Measurements from ENCODE around the gene RPL4. TPM values are rescaled to one million over a fixed set of nuclear protein-coding genes. Genes with fewer than 3 reads are reported as not detected.

The RPL4 gene
- total RNA-seq, 1 experiment from 2014 or later = 3,988 TPM

GRCh38 chr15:66454143-66454542 lies 50.5 kb downstream of the RPL4 start:
- no peaks in the 10 kb centered on the region for H4K20me1 ChIP-seq (ENCODE audit: control insufficient read depth, insufficient read depth, insufficient read length)
- no peak overlapping the region for H4K91ac ChIP-seq (ENCODE audit: insufficient read length, low read depth, low read length)
- Mint-ChIP-seq H3K36me3 (ENCODE audit: insufficient read depth in 1 of 3, low read depth in 3 of 3) (peaks cover 4 to 12% (median 6%) of the 10 kb centered on the region in 3 experiments), H3K4me3 (no peak overlapping the region), H3K27me3 (ENCODE audit: low read depth) (no peaks in the 10 kb centered on the region), H3K4me1 (peaks cover 5 to 15% of the 10 kb centered on the region in 2 experiments; a peak in 3 of 4 replicates), H3K27ac (no peak overlapping the region), H3K9me3 (no peaks in the 10 kb centered on the region; a peak in 1 of 5 replicates)
- H2BK5ac ChIP-seq (ENCODE audit: insufficient read length, low read length) = no peak overlapping the region
- no peak overlapping the region for H2BK20ac ChIP-seq (ENCODE audit: low read depth, low read length, poor library complexity, severe bottlenecking)
- no peak overlapping the region for H3K4me2 ChIP-seq (ENCODE audit: insufficient read depth, insufficient read length, low read length)
- no peak overlapping the region for H3K27ac ChIP-seq (ENCODE audit: insufficient read length, low read depth, low read length)
- no peak overlapping the region for H2AFZ ChIP-seq (ENCODE audit: low read length)
- H4K5ac ChIP-seq (ENCODE audit: insufficient read length, low read depth, low read length) = no peak overlapping the region
- WGBS (ENCODE audit: extremely low coverage, insufficient read length, low lambda C conversion rate) = no CpG with 5 or more reads among the region's 2 CpGs
- no peak overlapping the region for H2AK5ac ChIP-seq (ENCODE audit: insufficient read length, low read length)
- H3K79me1 ChIP-seq (ENCODE audit: insufficient read depth, low read depth, low read length, poor library complexity, severe bottlenecking) = no peaks in the 10 kb centered on the region
- no peaks in the 10 kb centered on the region for H3K27me3 ChIP-seq (ENCODE audit: insufficient read depth, low read length)
- no peak overlapping the region for H2BK12ac ChIP-seq (ENCODE audit: insufficient read length, low read depth, low read length)
- H3K9me3 ChIP-seq (ENCODE audit: control insufficient read depth, low read depth, low read length) = no peaks in the 10 kb centered on the region
- H2BK120ac ChIP-seq (ENCODE audit: low read depth, low read length, poor library complexity, severe bottlenecking) = no peak overlapping the region
- no peaks in the 10 kb centered on the region for H3K23me2 ChIP-seq (ENCODE audit: insufficient read length, low read depth, low read length, poor library complexity, severe bottlenecking)
- H2BK15ac ChIP-seq (ENCODE audit: low read depth, low read length) = no peak overlapping the region
- no peak overlapping the region for H3K18ac ChIP-seq (ENCODE audit: insufficient read length, low read depth, low read length)
- no peak overlapping the region for H4K8ac ChIP-seq (replicated peaks; ENCODE audit: insufficient read length, low read depth, low read length)
- H3K4me1 ChIP-seq (ENCODE audit: insufficient read depth, low read length) = no peaks in the 10 kb centered on the region
- no peak for TF ChIP-seq CTCF (conservative IDR thresholded peaks at IDR 0.05)
- H3K4ac ChIP-seq (ENCODE audit: low read depth, low read length) = no peak overlapping the region
- no peaks in the 10 kb centered on the region for H3K79me2 ChIP-seq (ENCODE audit: insufficient read depth, low read length)
- no peak overlapping the region for H3T11ph ChIP-seq (ENCODE audit: low read length)
- H3K56ac ChIP-seq (ENCODE audit: insufficient read length, low read depth, low read length) = no peak overlapping the region
- no peak overlapping the region for H3K23ac ChIP-seq (ENCODE audit: insufficient read length, low read depth, low read length)
- DNase-seq = no peak
- H3K14ac ChIP-seq (ENCODE audit: insufficient read depth, low read length) = no peak overlapping the region
- no peak overlapping the region for H3K9ac ChIP-seq (ENCODE audit: extremely low read depth, insufficient read length, low read length)

Measured in H9 (cell line).